GM21381 (cell line): ENCODE results near the gene CNNM1.

ENCODE experiments used
- ATAC-seq: cut with Tn5 transposase; IDR thresholded peaks from one replicate; pipeline ENCODE4 v1.9.1; 2021; ENCODE audit warnings: mild to moderate bottlenecking, moderate library complexity; ENCODE audit not compliant: unreplicated experiment

CNNM1 gene

GRCh38 chr10:99411546-99411945 lies 82.4 kb downstream of the CNNM1 start:
- ATAC-seq, result no peak

- ATAC-seq, result no peak
Measured at GRCh38 chr10:99412099-99412498, 82.9 kb downstream of the CNNM1 start.

GRCh38 chr10:99418910-99419624 lies 89.9 kb downstream of the CNNM1 start:
- no peak for ATAC-seq

GRCh38 chr10:99419688-99420087 lies 90.5 kb downstream of the CNNM1 start:
- no peak for ATAC-seq

- no peak for ATAC-seq
Measured at GRCh38 chr10:99421233-99421739, 92.1 kb downstream of the CNNM1 start.

- no peak for ATAC-seq
Measured at GRCh38 chr10:99422529-99423096, 93.5 kb downstream of the CNNM1 start.

- ATAC-seq, result no peak
Measured at GRCh38 chr10:99424656-99425055, 95.5 kb downstream of the CNNM1 start.

GRCh38 chr10:99425204-99425603 lies 96.0 kb downstream of the CNNM1 start:
- no peak for ATAC-seq

- ATAC-seq, result no peak
Measured at GRCh38 chr10:99426689-99427088, 97.5 kb downstream of the CNNM1 start.

GRCh38 chr10:99427566-99428190 lies 98.5 kb downstream of the CNNM1 start:
- no peak for ATAC-seq

- no peak for ATAC-seq
Measured at GRCh38 chr10:99429517-99430095, 100.5 kb downstream of the CNNM1 start.

- peak; percentile 13 for ATAC-seq
Measured at GRCh38 chr10:99430116-99430450, 100.9 kb downstream of the CNNM1 start.

- peak; percentile 93 for ATAC-seq
Measured at GRCh38 chr10:99430451-99431189, 101.5 kb downstream of the CNNM1 start, which contains the start of gene GOT1. Gene GOT1 (minus strand): TSS chr10:99430624. CDS start chr10:99430565, 59 bp downstream.

- ATAC-seq, result no peak
Measured at GRCh38 chr10:99431190-99431760, 102.1 kb downstream of the CNNM1 start.

- no peak for ATAC-seq
Measured at GRCh38 chr10:99432047-99432446, 102.9 kb downstream of the CNNM1 start.

- ATAC-seq, result no peak
Measured at GRCh38 chr10:99432881-99433280, 103.7 kb downstream of the CNNM1 start.

GRCh38 chr10:99433378-99434020 lies 104.3 kb downstream of the CNNM1 start:
- ATAC-seq, result no peak

GRCh38 chr10:99435986-99436638 lies 107.0 kb downstream of the CNNM1 start:
- no peak for ATAC-seq

- ATAC-seq, result no peak
Measured at GRCh38 chr10:99438890-99439289, 109.7 kb downstream of the CNNM1 start.

- no peak for ATAC-seq
Measured at GRCh38 chr10:99442394-99442793, 113.2 kb downstream of the CNNM1 start.
